Cardiac fibroblast (primary cell): ENCODE measurements around the gene DGLUCY.
"Not testable (repeated sequence)": the region's sequence is repeated elsewhere in the genome, so short reads cannot be mapped to it uniquely, and the experiment has no call there.

Source experiments
- DNase-seq, 2 donors: peaks; one replicate each; pipeline versions ENCODE4 v3.0.0 to v3.0.0-alpha.2; 2010; ENCODE audit warnings: low read depth in 2 of 2
- H3K4me3 ChIP-seq, 2 donors: replicated peaks in 1 of 2; 1 replicate in 1 of 2; 2 replicates in 1 of 2; pipeline ENCODE4 v1.5.1; 2011; ENCODE audit warnings: low read depth in 2 of 2, low read length in 2 of 2, mild to moderate bottlenecking in 2 of 2, moderate library complexity in 1 of 2
- TF ChIP-seq, protein P1 (sequence below): IDR thresholded peaks from one replicate; pipeline ENCODE4 v1.5.1; 2011; ENCODE audit warnings: low read depth, mild to moderate bottlenecking, low read length, inconsistent platforms

The DGLUCY gene

GRCh38 chr14:91225025-91225424 is 111.2 kb downstream of the DGLUCY start:
- H3K4me3 ChIP-seq: no peak overlapping the region
- DNase-seq: no peak
- TF ChIP-seq, protein P1, sequence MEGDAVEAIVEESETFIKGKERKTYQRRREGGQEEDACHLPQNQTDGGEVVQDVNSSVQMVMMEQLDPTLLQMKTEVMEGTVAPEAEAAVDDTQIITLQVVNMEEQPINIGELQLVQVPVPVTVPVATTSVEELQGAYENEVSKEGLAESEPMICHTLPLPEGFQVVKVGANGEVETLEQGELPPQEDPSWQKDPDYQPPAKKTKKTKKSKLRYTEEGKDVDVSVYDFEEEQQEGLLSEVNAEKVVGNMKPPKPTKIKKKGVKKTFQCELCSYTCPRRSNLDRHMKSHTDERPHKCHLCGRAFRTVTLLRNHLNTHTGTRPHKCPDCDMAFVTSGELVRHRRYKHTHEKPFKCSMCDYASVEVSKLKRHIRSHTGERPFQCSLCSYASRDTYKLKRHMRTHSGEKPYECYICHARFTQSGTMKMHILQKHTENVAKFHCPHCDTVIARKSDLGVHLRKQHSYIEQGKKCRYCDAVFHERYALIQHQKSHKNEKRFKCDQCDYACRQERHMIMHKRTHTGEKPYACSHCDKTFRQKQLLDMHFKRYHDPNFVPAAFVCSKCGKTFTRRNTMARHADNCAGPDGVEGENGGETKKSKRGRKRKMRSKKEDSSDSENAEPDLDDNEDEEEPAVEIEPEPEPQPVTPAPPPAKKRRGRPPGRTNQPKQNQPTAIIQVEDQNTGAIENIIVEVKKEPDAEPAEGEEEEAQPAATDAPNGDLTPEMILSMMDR: no peak

DNA sequence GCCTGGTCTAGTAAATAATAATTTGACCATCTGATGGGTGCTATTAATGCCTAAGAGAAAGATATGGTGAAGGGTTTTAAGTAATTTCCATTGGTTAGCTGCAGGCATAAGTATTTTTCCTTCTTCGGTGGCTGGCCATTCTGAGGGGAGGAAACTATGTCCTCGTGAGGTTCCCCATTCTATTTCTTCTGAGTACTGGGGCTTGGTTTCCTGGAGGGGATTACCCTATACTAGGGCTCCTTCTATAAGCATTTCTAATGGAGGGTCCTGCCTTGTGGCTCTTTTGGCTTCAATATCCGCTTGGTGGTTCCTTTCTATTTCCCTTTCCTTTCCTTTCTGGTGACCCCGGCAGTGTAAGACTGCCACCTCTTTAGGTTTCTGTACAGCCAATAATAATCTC is 112.5 kb downstream of the DGLUCY start:
- not testable (repeated sequence) for DNase-seq, H3K4me3 ChIP-seq

DNA sequence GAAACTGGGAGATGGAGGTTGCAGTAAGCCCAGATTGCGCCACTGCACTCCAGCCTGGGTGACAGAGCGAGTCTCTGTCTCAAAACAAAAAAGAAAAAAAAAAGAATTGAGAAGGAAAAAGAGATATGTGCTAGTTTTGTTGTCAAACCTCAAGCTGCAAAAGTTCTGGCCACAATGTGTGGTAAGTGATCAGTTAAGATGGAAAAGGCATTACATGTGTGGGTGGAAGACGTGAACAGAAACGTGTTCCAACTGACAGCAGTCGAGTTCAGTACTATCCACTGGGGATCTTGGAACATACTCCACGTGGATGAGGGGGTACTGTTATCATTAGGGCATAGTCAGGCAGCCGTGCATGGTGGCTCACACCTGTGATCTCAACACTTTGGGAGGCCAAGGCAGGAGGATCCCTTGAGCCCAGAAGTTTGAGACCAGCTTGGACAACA is 113.3 kb downstream of the DGLUCY start:
- H3K4me3 ChIP-seq: no peak overlapping the region
- no peak for DNase-seq
- TF ChIP-seq, protein P1: no peak

DNA sequence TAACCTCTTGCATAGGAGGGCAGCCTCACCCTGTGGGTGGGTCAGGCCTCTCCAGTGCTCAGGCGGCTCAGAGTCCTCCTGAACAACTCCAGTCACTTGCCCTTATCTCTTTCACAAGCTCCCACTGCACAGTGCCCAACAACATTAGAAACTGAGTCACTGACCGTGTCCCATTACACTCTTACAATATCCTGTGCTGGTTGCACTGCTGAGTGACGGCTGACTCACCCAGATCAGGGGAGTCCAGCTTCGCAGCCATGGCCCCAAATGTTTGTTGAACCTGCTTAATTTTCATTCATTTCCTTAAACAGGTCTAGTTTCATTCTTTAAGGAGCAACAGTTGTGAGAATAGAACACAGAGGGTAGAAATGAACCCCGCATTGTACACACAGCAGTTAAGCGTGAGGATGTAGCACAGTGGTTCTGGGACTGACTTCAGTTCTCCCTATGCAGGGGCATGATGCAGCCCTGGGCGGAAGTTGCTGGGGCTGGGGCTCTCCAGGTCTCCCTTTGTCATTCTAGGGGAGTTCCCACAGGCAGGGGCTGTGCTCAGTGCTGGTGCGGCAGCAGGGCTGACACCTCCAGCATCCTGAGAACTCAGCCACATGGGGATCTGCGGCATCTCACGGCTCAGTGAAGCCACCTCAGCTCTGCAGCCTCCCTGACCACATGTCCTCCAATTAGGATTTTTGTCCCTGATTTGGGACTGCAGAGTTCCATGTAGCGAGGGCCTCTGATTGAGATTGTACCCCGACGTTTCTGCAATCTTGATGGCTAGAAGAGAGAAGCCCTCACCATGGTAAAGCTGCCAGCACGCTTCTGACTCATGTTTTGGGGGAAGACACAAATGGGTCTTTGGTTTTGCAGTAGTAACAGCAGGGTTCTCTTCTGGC is 114.5 kb downstream of the DGLUCY start:
- TF ChIP-seq, protein P1: no peak
- no peak overlapping the region for H3K4me3 ChIP-seq
- peak; percentile 38 to 74 for DNase-seq

GRCh38 chr14:91229005-91229382 is 115.1 kb downstream of the DGLUCY start:
- TF ChIP-seq, protein P1: no peak
- no peak overlapping the region for H3K4me3 ChIP-seq
- DNase-seq: no peak

- DNase-seq: peak in 1 of 2 donors; percentile 60
- H3K4me3 ChIP-seq: no peak overlapping the region
- TF ChIP-seq, protein P1: no peak
These were observed 115.9 kb downstream of the DGLUCY start for GRCh38 chr14:91229743-91230200.

GRCh38 chr14:91230397-91231035 is 116.6 kb downstream of the DGLUCY start:
- TF ChIP-seq, protein P1: no peak
- DNase-seq: peak in 1 of 2 donors; percentile 53

More at GRCh38 chr14:91230397-91231035, 116.6 kb downstream of the DGLUCY start:
- H3K4me3 ChIP-seq: no peak overlapping the region
